B cell (primary cell): ENCODE measurements around the gene HPCAL4. TPM values are rescaled to one million over a fixed set of nuclear protein-coding genes. Genes with fewer than 3 reads are reported as not detected.

Experiments
- ATAC-seq: fragments of 200-7000 bp; cut with Tn5 transposase; one replicate; pipeline ENCODE4 v1.10.0; 2021; ENCODE audit warnings: low read depth, mild to moderate bottlenecking, moderate number of reproducible peaks, moderate library complexity
- CTCF ChIA-PET: fragments of 350-600 bp; sonication (Branson Sonifier 250); formaldehyde crosslinking; loops from one replicate; lab custom pipeline; 2021; ENCODE audit warnings: antibody characterized with exemption, inconsistent platforms; lab: Charles Lee
- POLR2A ChIA-PET: fragments of 350-600 bp; sonication (Branson Sonifier 250); formaldehyde crosslinking; loops from one replicate; lab custom pipeline; 2021; ENCODE audit warnings: antibody characterized with exemption; lab: Charles Lee
- DNase-seq: peaks from one replicate; pipeline ENCODE4 v3.0.0; 2013
- H2AFZ ChIP-seq: 2 replicates; pipeline ENCODE4 v1.6.1; 2012; ENCODE audit warnings: mild to moderate bottlenecking, low read depth, low read length; ENCODE audit not compliant: insufficient read depth, poor library complexity, severe bottlenecking
- H3K27ac ChIP-seq, 2 donors: 1 replicate in 1 of 2; 2 replicates in 1 of 2; pipeline ENCODE4 v1.5.1; 2012 to 2013; ENCODE audit warnings: low read length in 2 of 2, mild to moderate bottlenecking in 2 of 2, moderate library complexity in 1 of 2
- H3K27me3 ChIP-seq, 4 experiments: fragments of 200-600 bp in 1 of 4; sonication (generic) in 1 of 4; replicated peaks in 1 of 4; 1 replicate in 2 of 4; 2 replicates in 2 of 4; pipeline versions ENCODE4 v1.6.1 to v1.7.0; 2013 to 2016; ENCODE audit warnings: low read length in 3 of 4, mild to moderate bottlenecking in 2 of 4, mixed read lengths in 1 of 4, moderate library complexity in 1 of 4; ENCODE audit not compliant: insufficient read depth in 4 of 4, control insufficient read depth in 3 of 4; ENCODE audit errors: control extremely low read depth in 1 of 4
- H3K36me3 ChIP-seq, 2 experiments: replicated peaks in 1 of 2; 1 replicate in 1 of 2; 2 replicates in 1 of 2; pipeline versions ENCODE4 v1.6.1 to v1.7.1; 2013; ENCODE audit warnings: low read length in 1 of 2; ENCODE audit not compliant: insufficient read depth in 2 of 2, control insufficient read depth in 1 of 2; ENCODE audit errors: control extremely low read depth in 1 of 2, extremely low read depth in 1 of 2
- H3K4me1 ChIP-seq, 2 donors: fragments of 200-600 bp in 1 of 2; sonication (generic) in 1 of 2; 1 replicate in 1 of 2; 2 replicates in 1 of 2; pipeline versions ENCODE4 v1.5.1 to v1.6.1; 2013 to 2017; ENCODE audit warnings: low read length in 2 of 2; ENCODE audit not compliant: control insufficient read depth in 2 of 2, insufficient read depth in 2 of 2
- H3K4me2 ChIP-seq: replicated peaks from 2 replicates; pipeline ENCODE3; 2012; ENCODE audit warnings: mild to moderate bottlenecking, low read depth, low read length; ENCODE audit not compliant: poor library complexity, severe bottlenecking
- H3K4me3 ChIP-seq, 5 experiments: fragments of 200-600 bp in 1 of 5; sonication (generic) in 1 of 5; 1 replicate in 3 of 5; 2 replicates in 2 of 5; pipeline versions ENCODE4 v1.5.1 to v1.7.0; 2011 to 2016; ENCODE audit warnings: low read length in 4 of 5, mild to moderate bottlenecking in 4 of 5, low read depth in 2 of 5, control low read depth in 1 of 5, moderate library complexity in 1 of 5; ENCODE audit not compliant: insufficient read depth in 1 of 5; ENCODE audit errors: control extremely low read depth in 1 of 5, extremely low read depth in 1 of 5
- H3K79me2 ChIP-seq: fragments of 200-600 bp; sonication (generic); one replicate; pipeline ENCODE4 v1.6.0; 2016; ENCODE audit warnings: low read length; ENCODE audit not compliant: control insufficient read depth, insufficient read depth
- H3K9ac ChIP-seq: fragments of 200-600 bp; sonication (generic); 2 replicates; pipeline ENCODE4 v1.6.1; 2017; ENCODE audit warnings: mild to moderate bottlenecking, low read length, moderate library complexity
- H3K9me3 ChIP-seq, 3 donors: one replicate each; pipeline versions ENCODE4 v1.6.1 to v1.7.1; 2013; ENCODE audit warnings: low read length in 2 of 3; ENCODE audit not compliant: control insufficient read depth in 2 of 3, insufficient read depth in 1 of 3; ENCODE audit errors: control extremely low read depth in 1 of 3
- H4K20me1 ChIP-seq: 2 replicates; pipeline ENCODE4 v1.6.0; 2012; ENCODE audit warnings: mild to moderate bottlenecking, low read length; ENCODE audit not compliant: insufficient read depth, control insufficient read depth, poor library complexity, severe bottlenecking
- H3K27ac Mint-ChIP-seq: one replicate; pipeline ENCODE4 v1.8.0; 2021; ENCODE audit warnings: mixed read lengths
- H3K27me3 Mint-ChIP-seq: one replicate; pipeline ENCODE4 v1.8.0; 2021; ENCODE audit warnings: mixed read lengths
- H3K4me1 Mint-ChIP-seq: one replicate; pipeline ENCODE4 v1.8.0; 2021; ENCODE audit warnings: mixed read lengths
- H3K4me3 Mint-ChIP-seq: one replicate; pipeline ENCODE4 v1.8.0; 2021; ENCODE audit warnings: mixed read lengths
- H3K9me3 Mint-ChIP-seq: one replicate; pipeline ENCODE4 v1.8.0; 2022; ENCODE audit warnings: mixed read lengths; ENCODE audit not compliant: insufficient read depth
- EZH2 ChIP-seq: IDR thresholded peaks from 2 replicates; pipeline ENCODE4 v1.6.1; 2012; ENCODE audit warnings: borderline replicate concordance, low read depth, mild to moderate bottlenecking, moderate library complexity, low read length; ENCODE audit not compliant: insufficient read depth, poor library complexity, severe bottlenecking
- WGBS: methylation state at CpG from one replicate; pipeline ENCODE4 v1.1.5; 2013; ENCODE audit warnings: missing lambda C conversion rate; ENCODE audit not compliant: insufficient coverage; 5-methylcytosine and 5-hydroxymethylcytosine counted together
- intact Hi-C: fragments of 100-400 bp; cut with micrococcal nuclease; formaldehyde crosslinking; loops from one replicate; pipeline ENCODE4 v1.10.0; 2022
- polyA plus RNA-seq: library from polyadenylated mRNA; depleted of rRNA; stranded (reverse); fragments of >200 nt; gene quantifications from 2 replicates; pipeline ENCODE4 v1.2.3, GENCODE V29; 2012
- total RNA-seq, 2 donors: library from RNA; stranded (reverse); fragments of 120-200 nt in 1 of 2; gene quantifications; 1 replicate in 1 of 2; 2 replicates in 1 of 2; pipeline versions ENCODE4 v1.2.3 to v1.2.4, GENCODE V29; 2013 to 2022
- TF ChIP-seq, protein P1 (sequence below): fragments of 200-600 bp; IDR thresholded peaks from one replicate; pipeline ENCODE4 v1.8.0; 2022; ENCODE audit warnings: antibody characterized with exemption, mild to moderate bottlenecking

HPCAL4 gene
- total and polyA plus RNA-seq, 2 donors (not counting 1 experiment from before 2014, with no cell fraction given): not detected

DNA sequence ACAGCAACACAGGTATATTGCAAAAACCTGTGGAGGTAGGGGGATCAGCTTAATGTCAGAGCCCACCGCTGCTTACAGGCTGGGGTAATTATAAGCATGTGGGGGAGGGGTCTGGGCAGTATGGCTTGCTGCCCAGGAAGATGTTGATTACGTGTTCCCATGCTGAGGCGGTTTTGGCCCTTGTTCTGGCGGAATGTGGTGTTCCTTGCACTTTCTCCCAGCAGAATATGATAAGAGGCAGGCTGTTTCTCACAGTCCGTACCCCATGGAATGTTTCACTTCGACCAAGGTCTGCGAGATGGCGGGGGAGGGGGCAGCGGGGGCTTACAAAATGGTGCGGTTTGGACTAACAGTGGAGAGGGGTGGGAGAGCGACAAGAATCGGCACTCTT is 9.8 kb upstream of the HPCAL4 start:
- H3K4me1 Mint-ChIP-seq: no peaks in the 10 kb centered on the region
- Histone ChIP-seq H3K4me1 (no peaks in the 10 kb centered on the region), H3K36me3 (no peaks in the 10 kb centered on the region), H3K4me3 (no peak overlapping the region), H2AFZ (no peak overlapping the region), H3K79me2 (no peaks in the 10 kb centered on the region), H3K27me3 (peaks cover 0 to 9% (median 3%) of the 10 kb centered on the region in 4 experiments), H3K27ac (no peak overlapping the region), H4K20me1 (no peaks in the 10 kb centered on the region), H3K9me3 (no peaks in the 10 kb centered on the region), H3K4me2 (no peak overlapping the region), H3K9ac (no peak overlapping the region)
- H3K4me3 Mint-ChIP-seq: no peak overlapping the region
- intact Hi-C loops: no loop called here
- peaks cover 32% of the 10 kb centered on the region for H3K27me3 Mint-ChIP-seq
- POLR2A ChIA-PET: no interaction called here
- no peak for DNase-seq
- H3K9me3 Mint-ChIP-seq: no peaks in the 10 kb centered on the region
- 67% methylated on average over 12 of the region's 12 CpGs for WGBS
- CTCF ChIA-PET: interaction anchor here (1.2 to 2.7 kb wide), 3 partner anchors 36 to 99 kb away, joined by 3 to 19 read pairs (median 3); no protein-coding TSS in a partner anchor
- TF ChIP-seq, protein P1, sequence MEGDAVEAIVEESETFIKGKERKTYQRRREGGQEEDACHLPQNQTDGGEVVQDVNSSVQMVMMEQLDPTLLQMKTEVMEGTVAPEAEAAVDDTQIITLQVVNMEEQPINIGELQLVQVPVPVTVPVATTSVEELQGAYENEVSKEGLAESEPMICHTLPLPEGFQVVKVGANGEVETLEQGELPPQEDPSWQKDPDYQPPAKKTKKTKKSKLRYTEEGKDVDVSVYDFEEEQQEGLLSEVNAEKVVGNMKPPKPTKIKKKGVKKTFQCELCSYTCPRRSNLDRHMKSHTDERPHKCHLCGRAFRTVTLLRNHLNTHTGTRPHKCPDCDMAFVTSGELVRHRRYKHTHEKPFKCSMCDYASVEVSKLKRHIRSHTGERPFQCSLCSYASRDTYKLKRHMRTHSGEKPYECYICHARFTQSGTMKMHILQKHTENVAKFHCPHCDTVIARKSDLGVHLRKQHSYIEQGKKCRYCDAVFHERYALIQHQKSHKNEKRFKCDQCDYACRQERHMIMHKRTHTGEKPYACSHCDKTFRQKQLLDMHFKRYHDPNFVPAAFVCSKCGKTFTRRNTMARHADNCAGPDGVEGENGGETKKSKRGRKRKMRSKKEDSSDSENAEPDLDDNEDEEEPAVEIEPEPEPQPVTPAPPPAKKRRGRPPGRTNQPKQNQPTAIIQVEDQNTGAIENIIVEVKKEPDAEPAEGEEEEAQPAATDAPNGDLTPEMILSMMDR: no peak
- TF ChIP-seq EZH2: no peak
- no peak for ATAC-seq
- no peak overlapping the region for H3K27ac Mint-ChIP-seq

DNA sequence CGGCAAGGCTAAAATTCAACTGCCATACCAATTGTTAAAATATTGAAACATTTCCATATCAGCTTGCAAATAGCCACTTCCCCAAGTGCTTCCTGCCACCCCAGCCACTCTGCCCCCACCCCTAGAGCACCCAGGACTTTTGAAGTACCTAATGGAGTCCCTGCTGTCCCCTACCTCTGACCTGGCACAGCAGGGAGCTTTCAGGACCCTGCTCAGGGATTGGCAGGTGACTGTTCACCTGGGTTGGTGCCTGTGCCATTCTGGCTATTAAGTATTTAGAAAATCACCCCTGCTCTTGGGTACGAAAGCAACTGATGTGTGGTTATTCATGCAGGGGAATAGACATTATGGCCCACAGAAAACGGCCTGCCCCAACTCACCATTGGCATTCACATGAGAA is 9.1 kb upstream of the HPCAL4 start:
- intact Hi-C loops: no loop called here
- Histone ChIP-seq H3K4me1 (no peaks in the 10 kb centered on the region), H3K4me3 (no peak overlapping the region), H3K27me3 (peaks cover 0 to 9% (median 3%) of the 10 kb centered on the region in 4 experiments), H3K79me2 (no peaks in the 10 kb centered on the region), H3K9ac (no peak overlapping the region), H3K9me3 (no peaks in the 10 kb centered on the region), H3K36me3 (no peaks in the 10 kb centered on the region), H3K4me2 (no peak overlapping the region), H3K27ac (no peak overlapping the region), H2AFZ (no peak overlapping the region), H4K20me1 (no peaks in the 10 kb centered on the region)
- Mint-ChIP-seq H3K4me1 (no peaks in the 10 kb centered on the region), H3K27me3 (peaks cover 35% of the 10 kb centered on the region), H3K9me3 (no peaks in the 10 kb centered on the region), H3K4me3 (no peak overlapping the region), H3K27ac (no peak overlapping the region)
- ChIA-PET POLR2A (no interaction called here), CTCF (interaction anchor here (1.3 to 2.7 kb wide), 2 partner anchors 36 to 99 kb away, joined by 3 to 19 read pairs; no protein-coding TSS in a partner anchor)
- WGBS: no CpG with 5 or more reads among the region's 3 CpGs
- DNase-seq: no peak
- ATAC-seq: no peak
- TF ChIP-seq EZH2: no peak
- TF ChIP-seq, protein P1: no peak
